BLaER1 (cell line): ENCODE data around the gene ALAS1.

Source experiments
- H3K27ac ChIP-seq: shearing (Covaris generic); formaldehyde crosslinking; 2 replicates; pipeline ENCODE4 v1.8.1; 2022
- H3K27me3 ChIP-seq: shearing (Covaris generic); formaldehyde crosslinking; 2 replicates; pipeline ENCODE4 v1.8.1; 2022
- H3K36me3 ChIP-seq: shearing (Covaris generic); formaldehyde crosslinking; 2 replicates; pipeline ENCODE4 v1.8.1; 2022
- H3K4me1 ChIP-seq: shearing (Covaris generic); formaldehyde crosslinking; 2 replicates; pipeline ENCODE4 v1.8.1; 2022
- H3K4me2 ChIP-seq: shearing (Covaris generic); formaldehyde crosslinking; 2 replicates; pipeline ENCODE4 v1.8.1; 2022
- H3K4me3 ChIP-seq: shearing (Covaris generic); formaldehyde crosslinking; 2 replicates; pipeline ENCODE4 v1.8.1; 2022
- H3K9ac ChIP-seq: shearing (Covaris generic); formaldehyde crosslinking; 2 replicates; pipeline ENCODE4 v1.8.1; 2022
- H3K9me3 ChIP-seq: shearing (Covaris generic); formaldehyde crosslinking; 2 replicates; pipeline ENCODE4 v1.8.1; 2022
- H4K20me1 ChIP-seq: shearing (Covaris generic); formaldehyde crosslinking; 2 replicates; pipeline ENCODE4 v1.8.1; 2022
- Cebpa-rat ChIP-seq: shearing (Covaris generic); IDR thresholded peaks from 2 replicates; pipeline ENCODE4 v1.8.1; 2022

The ALAS1 gene

GRCh38 chr3:52256622-52257021 lies 58.7 kb downstream of the ALAS1 start:
- no peak for TF ChIP-seq Cebpa-rat
- no peaks in the 10 kb centered on the region for H3K9me3 ChIP-seq
- H3K9ac ChIP-seq, result no peak overlapping the region
- no peak overlapping the region for H3K4me2 ChIP-seq
- peaks cover 34% of the 10 kb centered on the region for H3K4me1 ChIP-seq
- peaks cover 90% of the 10 kb centered on the region for H3K36me3 ChIP-seq
- no peak overlapping the region for H3K27ac ChIP-seq
- no peaks in the 10 kb centered on the region for H3K27me3 ChIP-seq
- no peak overlapping the region for H3K4me3 ChIP-seq
- peaks cover 89% of the 10 kb centered on the region for H4K20me1 ChIP-seq

- peaks cover 95% of the 10 kb centered on the region for H3K36me3 ChIP-seq
- H3K27me3 ChIP-seq, result no peaks in the 10 kb centered on the region
- H3K4me3 ChIP-seq, result no peak overlapping the region
- H3K9me3 ChIP-seq, result no peaks in the 10 kb centered on the region
- no peak overlapping the region for H3K9ac ChIP-seq
- H4K20me1 ChIP-seq, result peaks cover 99% of the 10 kb centered on the region
- no peak overlapping the region for H3K27ac ChIP-seq
- TF ChIP-seq Cebpa-rat, result no peak
- no peak overlapping the region for H3K4me2 ChIP-seq
- H3K4me1 ChIP-seq, result peaks cover 30% of the 10 kb centered on the region
Observed at GRCh38 chr3:52257911-52258310, 60.0 kb downstream of the ALAS1 start.

- no peak for TF ChIP-seq Cebpa-rat
- Histone ChIP-seq H3K4me2 (no peak overlapping the region), H3K9ac (no peak overlapping the region), H3K4me3 (no peak overlapping the region), H3K36me3 (peaks cover 99% of the 10 kb centered on the region), H3K27me3 (no peaks in the 10 kb centered on the region), H3K9me3 (no peaks in the 10 kb centered on the region), H3K4me1 (peaks cover 19% of the 10 kb centered on the region), H3K27ac (no peak overlapping the region), H4K20me1 (peaks cover 99% of the 10 kb centered on the region)
Observed at GRCh38 chr3:52259035-52259434, 61.1 kb downstream of the ALAS1 start.

- peaks cover 14% of the 10 kb centered on the region for H3K4me1 ChIP-seq
- peaks cover 99% of the 10 kb centered on the region for H4K20me1 ChIP-seq
- H3K36me3 ChIP-seq, result peaks cover 99% of the 10 kb centered on the region
Observed at GRCh38 chr3:52259448-52259847, 61.5 kb downstream of the ALAS1 start.

GRCh38 chr3:52262447-52262846 lies 64.5 kb downstream of the ALAS1 start:
- H3K27ac ChIP-seq, result no peak overlapping the region
- no peak overlapping the region for H3K4me3 ChIP-seq
- peaks cover 98% of the 10 kb centered on the region for H4K20me1 ChIP-seq
- peaks cover 100% of the 10 kb centered on the region for H3K36me3 ChIP-seq
- no peak for TF ChIP-seq Cebpa-rat
- H3K4me2 ChIP-seq, result no peak overlapping the region
- H3K27me3 ChIP-seq, result no peaks in the 10 kb centered on the region
- H3K9me3 ChIP-seq, result no peaks in the 10 kb centered on the region
- H3K4me1 ChIP-seq, result no peaks in the 10 kb centered on the region
- H3K9ac ChIP-seq, result no peak overlapping the region

More at GRCh38 chr3:52259448-52259847, 61.5 kb downstream of the ALAS1 start:
- H3K27me3 ChIP-seq, result no peaks in the 10 kb centered on the region
- no peak overlapping the region for H3K4me2 ChIP-seq
- no peak overlapping the region for H3K9ac ChIP-seq
- TF ChIP-seq Cebpa-rat, result no peak
- H3K9me3 ChIP-seq, result no peaks in the 10 kb centered on the region
- no peak overlapping the region for H3K4me3 ChIP-seq
- no peak overlapping the region for H3K27ac ChIP-seq
